ENCODE results near the gene CCL19.

GRCh38 chr9:34701769-34702736 lies 11.0 kb upstream of the CCL19 start:
- TF ChIP-seq, protein P1, sequence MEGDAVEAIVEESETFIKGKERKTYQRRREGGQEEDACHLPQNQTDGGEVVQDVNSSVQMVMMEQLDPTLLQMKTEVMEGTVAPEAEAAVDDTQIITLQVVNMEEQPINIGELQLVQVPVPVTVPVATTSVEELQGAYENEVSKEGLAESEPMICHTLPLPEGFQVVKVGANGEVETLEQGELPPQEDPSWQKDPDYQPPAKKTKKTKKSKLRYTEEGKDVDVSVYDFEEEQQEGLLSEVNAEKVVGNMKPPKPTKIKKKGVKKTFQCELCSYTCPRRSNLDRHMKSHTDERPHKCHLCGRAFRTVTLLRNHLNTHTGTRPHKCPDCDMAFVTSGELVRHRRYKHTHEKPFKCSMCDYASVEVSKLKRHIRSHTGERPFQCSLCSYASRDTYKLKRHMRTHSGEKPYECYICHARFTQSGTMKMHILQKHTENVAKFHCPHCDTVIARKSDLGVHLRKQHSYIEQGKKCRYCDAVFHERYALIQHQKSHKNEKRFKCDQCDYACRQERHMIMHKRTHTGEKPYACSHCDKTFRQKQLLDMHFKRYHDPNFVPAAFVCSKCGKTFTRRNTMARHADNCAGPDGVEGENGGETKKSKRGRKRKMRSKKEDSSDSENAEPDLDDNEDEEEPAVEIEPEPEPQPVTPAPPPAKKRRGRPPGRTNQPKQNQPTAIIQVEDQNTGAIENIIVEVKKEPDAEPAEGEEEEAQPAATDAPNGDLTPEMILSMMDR (IDR thresholded peaks at IDR 0.05) = peak; percentile 94 to 98 (median 96)
- no peak for TF ChIP-seq EP300 (IDR thresholded peaks at IDR 0.05)

Measured in gastroesophageal sphincter (tissue), 3 donors.